Measurements from ENCODE around the gene ACTN1.

Gene ACTN1

GRCh38 chr14:68927956-68928675 lies 51.0 kb downstream of the ACTN1 start:
- Histone ChIP-seq H3K27ac (peak overlapping the region in 13 of 21 experiments; percentile 10 to 76 (median 50)), H3K4me3 (no peak overlapping the region)

- H3K4me3 ChIP-seq: no peak overlapping the region
- peak overlapping the region in 2 of 21 experiments; percentile 60 to 69 for H3K27ac ChIP-seq
Observed at GRCh38 chr14:68927089-68927488, 52.0 kb downstream of the ACTN1 start.

- Histone ChIP-seq H3K27ac (no peak overlapping the region), H3K4me3 (no peak overlapping the region)
Observed at GRCh38 chr14:68926236-68926635, 52.9 kb downstream of the ACTN1 start.

GRCh38 chr14:68925373-68925772 lies 53.7 kb downstream of the ACTN1 start:
- Histone ChIP-seq H3K4me3 (no peak overlapping the region), H3K27ac (no peak overlapping the region)

GRCh38 chr14:68924186-68925158 lies 54.6 kb downstream of the ACTN1 start:
- H3K4me3 ChIP-seq: no peak overlapping the region
- peak overlapping the region in 6 of 21 experiments; percentile 3 to 47 (median 22) for H3K27ac ChIP-seq

GRCh38 chr14:68922886-68923285 lies 56.2 kb downstream of the ACTN1 start:
- Histone ChIP-seq H3K4me3 (no peak overlapping the region), H3K27ac (peak overlapping the region in 2 of 21 experiments; percentile 41 to 61)

- H3K27ac ChIP-seq: peak overlapping the region in 4 of 21 experiments; percentile 26 to 61 (median 49)
- H3K4me3 ChIP-seq: no peak overlapping the region
Observed at GRCh38 chr14:68922201-68922621, 56.9 kb downstream of the ACTN1 start.

GRCh38 chr14:68921666-68922065 lies 57.4 kb downstream of the ACTN1 start:
- Histone ChIP-seq H3K27ac (peak overlapping the region in 5 of 21 experiments; percentile 11 to 61 (median 47)), H3K4me3 (no peak overlapping the region)

GRCh38 chr14:68921049-68921448 lies 58.1 kb downstream of the ACTN1 start:
- no peak overlapping the region for H3K27ac ChIP-seq

GRCh38 chr14:68919129-68919927 lies 59.8 kb downstream of the ACTN1 start:
- Histone ChIP-seq H3K4me3 (no peak overlapping the region), H3K27ac (no peak overlapping the region)

More at GRCh38 chr14:68921049-68921448, 58.1 kb downstream of the ACTN1 start:
- no peak overlapping the region for H3K4me3 ChIP-seq

GRCh38 chr14:68918612-68919011 lies 60.5 kb downstream of the ACTN1 start:
- no peak overlapping the region for H3K27ac ChIP-seq

GRCh38 chr14:68916358-68916941 lies 62.7 kb downstream of the ACTN1 start:
- peak overlapping the region in 2 of 21 experiments; percentile 1 to 36 for H3K27ac ChIP-seq
- no peak overlapping the region for H3K4me3 ChIP-seq

More at GRCh38 chr14:68918612-68919011, 60.5 kb downstream of the ACTN1 start:
- H3K4me3 ChIP-seq: no peak overlapping the region

- Histone ChIP-seq H3K4me3 (no peak overlapping the region), H3K27ac (peak overlapping the region in 1 of 21 experiments; percentile 35)
Observed at GRCh38 chr14:68913516-68913915, 65.6 kb downstream of the ACTN1 start.

GRCh38 chr14:68911594-68912227 lies 67.4 kb downstream of the ACTN1 start:
- no peak overlapping the region for H3K4me3 ChIP-seq
- peak overlapping the region in 1 of 21 experiments; percentile 36 for H3K27ac ChIP-seq

- Histone ChIP-seq H3K4me3 (no peak overlapping the region), H3K27ac (no peak overlapping the region)
Observed at GRCh38 chr14:68910540-68910939, 68.6 kb downstream of the ACTN1 start.

GRCh38 chr14:68908803-68909202 lies 70.3 kb downstream of the ACTN1 start:
- Histone ChIP-seq H3K27ac (no peak overlapping the region), H3K4me3 (no peak overlapping the region)

GRCh38 chr14:68908201-68908600 lies 70.9 kb downstream of the ACTN1 start:
- Histone ChIP-seq H3K4me3 (no peak overlapping the region), H3K27ac (no peak overlapping the region)

- H3K27ac ChIP-seq: no peak overlapping the region
- H3K4me3 ChIP-seq: no peak overlapping the region
Observed at GRCh38 chr14:68906439-68906838, 72.7 kb downstream of the ACTN1 start.

Measured in skin epidermis (tissue), 12 donors.